HG02852 (cell line): ENCODE data around the gene HIRA.
"Not testable (repeated sequence)": the region's sequence is repeated elsewhere in the genome, so short reads cannot be mapped to it uniquely, and the experiment has no call there.

Source experiments
- ATAC-seq: cut with Tn5 transposase; IDR thresholded peaks from one replicate; pipeline ENCODE4 v1.9.1; 2021; ENCODE audit warnings: mild to moderate bottlenecking, moderate library complexity; ENCODE audit not compliant: unreplicated experiment

Gene HIRA

GRCh38 chr22:19443544-19444211 is 12.1 kb upstream of the HIRA start:
- no peak for ATAC-seq

GRCh38 chr22:19442166-19442565 is 10.6 kb upstream of the HIRA start:
- ATAC-seq = no peak

GRCh38 chr22:19440411-19441195 is 9.1 kb upstream of the HIRA start:
- ATAC-seq = no peak

- no peak for ATAC-seq
Observed at GRCh38 chr22:19438298-19438697, 6.8 kb upstream of the HIRA start.

GRCh38 chr22:19436444-19437161 is 5.1 kb upstream of the HIRA start:
- not testable (repeated sequence) for ATAC-seq

- ATAC-seq = no peak
Observed at GRCh38 chr22:19434829-19435580, 3.5 kb upstream of the HIRA start.

- ATAC-seq = no peak
Observed at GRCh38 chr22:19434401-19434800, 2.9 kb upstream of the HIRA start.

- ATAC-seq = peak; percentile 73
Observed at GRCh38 chr22:19432133-19432851, 759 bp upstream of the HIRA start, which contains the start of gene MRPL40. Gene MRPL40 (plus strand): TSS chr22:19432545. CDS start chr22:19432555, 10 bp downstream.

- no peak for ATAC-seq
Observed at GRCh38 chr22:19430890-19431541, 517 bp downstream of the HIRA start.

GRCh38 chr22:19429950-19430889 is 1.3 kb downstream of the HIRA start:
- ATAC-seq = no peak

GRCh38 chr22:19424186-19424500 is 7.4 kb downstream of the HIRA start:
- ATAC-seq = no peak

- ATAC-seq = no peak
Observed at GRCh38 chr22:19422440-19423301, 8.9 kb downstream of the HIRA start.

- ATAC-seq = no peak
Observed at GRCh38 chr22:19420321-19420720, 11.2 kb downstream of the HIRA start.

GRCh38 chr22:19419464-19420178 is 11.9 kb downstream of the HIRA start:
- no peak for ATAC-seq

GRCh38 chr22:19419086-19419463 is 12.5 kb downstream of the HIRA start:
- ATAC-seq = no peak

- no peak for ATAC-seq
Observed at GRCh38 chr22:19412923-19413322, 18.6 kb downstream of the HIRA start.

GRCh38 chr22:19412478-19412877 is 19.1 kb downstream of the HIRA start:
- no peak for ATAC-seq
